Measurements from ENCODE around the gene MADD.

DNA sequence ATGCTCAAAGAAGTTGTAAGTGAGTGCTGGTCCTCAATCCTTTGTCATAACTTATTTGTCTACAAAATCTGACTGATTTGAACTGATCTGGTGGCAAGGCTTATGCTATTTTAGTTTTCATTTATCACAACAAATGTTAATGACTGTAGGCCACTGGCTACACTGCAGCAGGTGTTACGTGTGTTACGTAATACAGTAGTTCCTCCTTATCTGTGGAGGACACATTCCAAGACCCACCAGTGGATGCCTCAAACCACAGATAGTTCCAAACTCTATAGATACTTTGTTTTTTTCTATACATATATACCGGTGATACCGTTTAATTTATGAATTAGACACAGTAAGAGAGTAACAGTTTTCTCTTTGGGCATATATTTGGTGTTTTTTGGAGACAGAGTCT, 7.0 kb downstream of the MADD start:
- TF ChIP-seq TAF1 (IDR thresholded peaks at IDR 0.05; ENCODE audit: borderline replicate concordance, low read depth, low read length) = no peak
- no peak for TF ChIP-seq POLR2A (IDR thresholded peaks at IDR 0.05; ENCODE audit: low read depth, low read length)
- no peak for TF ChIP-seq POLR2AphosphoS5 (IDR thresholded peaks at IDR 0.05; ENCODE audit: low read depth, low read length)
